ENCODE results near the gene TBC1D24. TPM values are rescaled to one million over a fixed set of nuclear protein-coding genes. Genes with fewer than 3 reads are reported as not detected.
"Not testable (repeated sequence)": the region's sequence is repeated elsewhere in the genome, so short reads cannot be mapped to it uniquely, and the experiment has no call there.

TBC1D24 gene
- total and polyA plus RNA-seq, 8 donors: 10.8 to 23.7 (median 18.2) TPM

- ATAC-seq: no peak
- H3K9me3 ChIP-seq: no peaks in the 10 kb centered on the region
- no peaks in the 10 kb centered on the region for H3K27me3 ChIP-seq
- H3K27ac ChIP-seq: no peak overlapping the region
- FAIRE-seq: no peak
- H3K36me3 ChIP-seq: no peaks in the 10 kb centered on the region
- WGBS, 2 donors: 92 to 95% methylated on average over 14 of the region's 14 CpGs
- H3K4me1 ChIP-seq: no peaks in the 10 kb centered on the region
- peak in 1 of 6 donors; percentile 22 for DNase-seq
- intact Hi-C loops (cut with DNase I): loop anchor here in 2 of 3 donors (10.0 kb wide), 2 partner anchors 57 to 153 kb away; no protein-coding TSS in a partner anchor
- no peak for TF ChIP-seq CTCF (IDR thresholded peaks at IDR 0.05)
- no peak overlapping the region for H3K4me3 ChIP-seq
Observed at GRCh38 chr16:2438121-2438520, 36.8 kb upstream of the TBC1D24 start.

GRCh38 chr16:2439598-2439997 is 35.3 kb upstream of the TBC1D24 start:
- H3K27me3 ChIP-seq: no peaks in the 10 kb centered on the region
- no peak for ATAC-seq
- intact Hi-C loops (cut with DNase I): loop anchor here in 2 of 3 donors (10.0 kb wide), 2 partner anchors 55 to 155 kb away; no protein-coding TSS in a partner anchor
- H3K27ac ChIP-seq: no peak overlapping the region
- no peaks in the 10 kb centered on the region for H3K36me3 ChIP-seq
- DNase-seq: peak in 1 of 6 donors; percentile 17
- no peak overlapping the region for H3K4me3 ChIP-seq
- TF ChIP-seq CTCF (IDR thresholded peaks at IDR 0.05): no peak
- no peak for FAIRE-seq
- WGBS, 2 donors: 93 to 96% methylated on average over 11 of the region's 11 CpGs
- no peaks in the 10 kb centered on the region for H3K4me1 ChIP-seq
- no peaks in the 10 kb centered on the region for H3K9me3 ChIP-seq

- DNase-seq; H3K27ac ChIP-seq; ATAC-seq; H3K36me3 ChIP-seq; FAIRE-seq; intact Hi-C loops (cut with DNase I); H3K9me3 ChIP-seq; H3K4me3 ChIP-seq; H3K4me1 ChIP-seq; H3K27me3 ChIP-seq: not testable (repeated sequence)
- WGBS, 2 donors: 80 to 82% methylated on average over 15 of the region's 15 CpGs
Observed at GRCh38 chr16:2441143-2441804, 33.7 kb upstream of the TBC1D24 start.

GRCh38 chr16:2443555-2443954 is 31.4 kb upstream of the TBC1D24 start:
- H3K27me3 ChIP-seq: no peaks in the 10 kb centered on the region
- FAIRE-seq (no peak), ATAC-seq (no peak), DNase-seq (no peak)
- H3K27ac ChIP-seq: no peak overlapping the region
- no peak for TF ChIP-seq CTCF (IDR thresholded peaks at IDR 0.05)
- intact Hi-C loops (cut with DNase I): no loop called here
- no peaks in the 10 kb centered on the region for H3K9me3 ChIP-seq
- WGBS, 2 donors: 90 to 93% methylated on average over 8 to 9 of the region's 9 CpGs
- H3K4me3 ChIP-seq: no peak overlapping the region
- H3K4me1 ChIP-seq: no peaks in the 10 kb centered on the region
- peaks cover 0 to 4% (median 0%) of the 10 kb centered on the region in 3 donors for H3K36me3 ChIP-seq

GRCh38 chr16:2447920-2448583 is 26.9 kb upstream of the TBC1D24 start:
- peak in 1 of 6 donors; percentile 38 for DNase-seq
- Histone ChIP-seq H3K27me3 (no peaks in the 10 kb centered on the region), H3K36me3 (peaks cover 0 to 4% (median 0%) of the 10 kb centered on the region in 3 donors), H3K4me3 (no peak overlapping the region), H3K9me3 (no peaks in the 10 kb centered on the region), H3K4me1 (no peaks in the 10 kb centered on the region), H3K27ac (no peak overlapping the region)
- no peak for ATAC-seq
- FAIRE-seq: no peak
- WGBS, 2 donors: 91 to 92% methylated on average over 10 to 11 of the region's 11 CpGs
- intact Hi-C loops (cut with DNase I): no loop called here
- no peak for TF ChIP-seq CTCF (IDR thresholded peaks at IDR 0.05)
